Type B pancreatic cell (in vitro differentiated cells): ENCODE measurements around the gene EXOC3L1. TPM values are rescaled to one million over a fixed set of nuclear protein-coding genes. Genes with fewer than 3 reads are reported as not detected.

Experiments
- DNase-seq: peaks from one replicate; pipeline ENCODE4 v3.0.0; 2021; ENCODE audit warnings: mixed read lengths; ENCODE audit not compliant: unreplicated experiment; ENCODE audit errors: extremely low spot score
- H3K27ac Mint-ChIP-seq: 2 replicates; pipeline ENCODE4 v1.8.0; 2021; ENCODE audit warnings: mild to moderate bottlenecking, mixed read lengths
- H3K27me3 Mint-ChIP-seq: 2 replicates; pipeline ENCODE4 v1.8.0; 2021; ENCODE audit warnings: mixed read lengths
- H3K36me3 Mint-ChIP-seq: 2 replicates; pipeline ENCODE4 v1.8.0; 2021; ENCODE audit warnings: mixed read lengths
- H3K4me1 Mint-ChIP-seq: one replicate; pipeline ENCODE4 v1.8.0; 2021; ENCODE audit warnings: mixed read lengths; ENCODE audit not compliant: unreplicated experiment
- H3K4me3 Mint-ChIP-seq: 2 replicates; pipeline ENCODE4 v1.8.0; 2021; ENCODE audit warnings: mild to moderate bottlenecking, mixed read lengths
- H3K9me3 Mint-ChIP-seq: 2 replicates; pipeline ENCODE4 v1.8.0; 2021; ENCODE audit warnings: mixed read lengths
- total RNA-seq: library from RNA; stranded (reverse); gene quantifications from 2 replicates; pipeline ENCODE4 v1.2.1, GENCODE V29; 2021; ENCODE audit warnings: low replicate concordance
- TF ChIP-seq, protein P1 (sequence below): fragments of 200-600 bp; sonication (generic); conservative IDR thresholded peaks from 2 replicates; pipeline ENCODE4 v1.5.0; 2021; ENCODE audit warnings: antibody characterized with exemption, mild to moderate bottlenecking

Gene EXOC3L1
- total RNA-seq, 1 donor from 2014 or later = 0.41 TPM

DNA sequence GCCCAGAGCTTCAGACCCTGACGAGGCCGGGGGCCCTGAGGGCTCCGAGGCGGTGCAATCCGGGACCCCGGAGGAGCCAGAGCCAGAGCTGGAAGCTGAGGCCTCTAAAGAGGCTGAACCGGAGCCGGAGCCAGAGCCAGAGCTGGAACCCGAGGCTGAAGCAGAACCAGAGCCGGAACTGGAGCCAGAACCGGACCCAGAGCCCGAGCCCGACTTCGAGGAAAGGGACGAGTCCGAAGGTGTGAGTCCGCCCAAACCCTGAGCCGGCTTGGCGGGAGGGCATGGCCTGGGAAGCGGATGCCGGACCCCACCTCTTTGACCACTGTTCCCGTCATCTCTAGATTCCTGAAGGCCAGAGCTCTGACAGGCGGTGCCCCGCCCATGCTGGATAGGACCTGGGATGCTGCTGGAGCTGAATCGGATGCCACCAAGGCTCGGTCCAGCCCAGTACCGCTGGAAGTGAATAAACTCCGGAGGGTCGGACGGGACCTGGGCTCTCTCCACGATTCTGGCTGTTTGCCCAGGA is 15.2 kb downstream of the EXOC3L1 start:
- TF ChIP-seq, protein P1, sequence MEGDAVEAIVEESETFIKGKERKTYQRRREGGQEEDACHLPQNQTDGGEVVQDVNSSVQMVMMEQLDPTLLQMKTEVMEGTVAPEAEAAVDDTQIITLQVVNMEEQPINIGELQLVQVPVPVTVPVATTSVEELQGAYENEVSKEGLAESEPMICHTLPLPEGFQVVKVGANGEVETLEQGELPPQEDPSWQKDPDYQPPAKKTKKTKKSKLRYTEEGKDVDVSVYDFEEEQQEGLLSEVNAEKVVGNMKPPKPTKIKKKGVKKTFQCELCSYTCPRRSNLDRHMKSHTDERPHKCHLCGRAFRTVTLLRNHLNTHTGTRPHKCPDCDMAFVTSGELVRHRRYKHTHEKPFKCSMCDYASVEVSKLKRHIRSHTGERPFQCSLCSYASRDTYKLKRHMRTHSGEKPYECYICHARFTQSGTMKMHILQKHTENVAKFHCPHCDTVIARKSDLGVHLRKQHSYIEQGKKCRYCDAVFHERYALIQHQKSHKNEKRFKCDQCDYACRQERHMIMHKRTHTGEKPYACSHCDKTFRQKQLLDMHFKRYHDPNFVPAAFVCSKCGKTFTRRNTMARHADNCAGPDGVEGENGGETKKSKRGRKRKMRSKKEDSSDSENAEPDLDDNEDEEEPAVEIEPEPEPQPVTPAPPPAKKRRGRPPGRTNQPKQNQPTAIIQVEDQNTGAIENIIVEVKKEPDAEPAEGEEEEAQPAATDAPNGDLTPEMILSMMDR = no peak
- Mint-ChIP-seq H3K27me3 (peaks cover 62% of the 10 kb centered on the region), H3K27ac (no peak overlapping the region), H3K4me1 (peaks cover 28% of the 10 kb centered on the region), H3K9me3 (no peaks in the 10 kb centered on the region), H3K36me3 (peaks cover 8% of the 10 kb centered on the region), H3K4me3 (peak overlapping the region; percentile 64)
- no peak for DNase-seq

DNA sequence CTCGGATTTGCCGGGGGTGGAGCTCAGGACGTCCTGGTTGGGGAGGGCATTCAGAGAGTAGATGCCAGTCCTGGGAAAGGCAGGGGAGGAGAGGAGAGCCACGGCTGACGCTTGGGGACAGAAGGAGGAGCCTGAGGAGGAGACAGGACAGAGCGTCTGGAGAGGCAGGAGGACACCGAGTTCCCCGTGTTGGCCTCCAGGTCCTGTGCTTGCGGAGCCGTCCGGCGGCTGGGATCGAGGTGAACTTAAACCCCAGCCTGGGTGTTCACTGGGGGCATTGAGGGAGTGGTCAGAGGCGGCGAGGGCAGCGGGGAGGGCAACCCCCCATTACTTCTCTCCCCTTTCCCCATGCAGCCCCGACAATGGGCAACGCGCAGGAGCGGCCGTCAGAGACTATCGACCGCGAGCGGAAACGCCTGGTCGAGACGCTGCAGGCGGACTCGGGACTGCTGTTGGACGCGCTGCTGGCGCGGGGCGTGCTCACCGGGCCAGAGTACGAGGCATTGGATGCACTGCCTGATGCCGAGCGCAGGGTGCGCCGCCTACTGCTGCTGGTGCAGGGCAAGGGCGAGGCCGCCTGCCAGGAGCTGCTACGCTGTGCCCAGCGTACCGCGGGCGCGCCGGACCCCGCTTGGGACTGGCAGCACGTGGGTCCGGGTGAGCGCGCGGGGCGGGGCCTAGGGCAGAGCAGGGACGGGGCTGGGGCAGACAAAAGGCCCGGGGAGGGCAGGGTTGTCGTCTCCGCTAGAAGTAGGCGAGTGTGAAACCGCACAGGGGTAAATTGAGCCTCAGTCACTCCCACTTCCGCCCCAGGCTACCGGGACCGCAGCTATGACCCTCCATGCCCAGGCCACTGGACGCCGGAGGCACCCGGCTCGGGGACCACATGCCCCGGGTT is 15.9 kb downstream of the EXOC3L1 start:
- H3K36me3 Mint-ChIP-seq = peaks cover 8% of the 10 kb centered on the region
- H3K4me3 Mint-ChIP-seq = peak overlapping the region; percentile 88
- H3K27ac Mint-ChIP-seq = peak overlapping the region; percentile 94
- peaks cover 69% of the 10 kb centered on the region for H3K27me3 Mint-ChIP-seq
- TF ChIP-seq, protein P1 = peak; percentile 36
- peaks cover 29% of the 10 kb centered on the region for H3K4me1 Mint-ChIP-seq
- DNase-seq = no peak
- H3K9me3 Mint-ChIP-seq = no peaks in the 10 kb centered on the region

DNA sequence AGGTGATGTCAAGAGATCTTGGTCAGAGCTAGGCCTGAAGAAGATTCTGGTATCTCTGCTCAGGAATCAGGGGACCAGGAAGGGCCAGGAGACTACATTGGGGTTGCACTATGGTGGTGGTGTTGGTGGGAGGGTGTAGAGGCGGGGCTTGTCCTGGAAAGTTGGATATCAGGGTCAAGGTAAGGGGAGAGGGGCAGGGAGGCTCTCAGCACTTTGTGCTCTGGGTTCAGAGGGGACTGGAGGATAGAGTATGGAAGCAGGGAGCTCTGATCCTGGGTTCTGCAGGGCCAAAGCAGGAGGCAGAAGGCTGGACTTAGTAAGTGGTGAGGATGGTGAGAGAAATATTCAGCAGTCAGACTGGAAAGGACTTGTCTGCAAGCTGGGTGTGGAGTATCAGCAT is 16.6 kb downstream of the EXOC3L1 start:
- Mint-ChIP-seq H3K27me3 (peaks cover 70% of the 10 kb centered on the region), H3K4me1 (peaks cover 29% of the 10 kb centered on the region), H3K27ac (peak overlapping the region; percentile 94), H3K36me3 (peaks cover 8% of the 10 kb centered on the region), H3K9me3 (no peaks in the 10 kb centered on the region), H3K4me3 (peak overlapping the region; percentile 88)
- TF ChIP-seq, protein P1 = no peak
- DNase-seq = no peak

DNA sequence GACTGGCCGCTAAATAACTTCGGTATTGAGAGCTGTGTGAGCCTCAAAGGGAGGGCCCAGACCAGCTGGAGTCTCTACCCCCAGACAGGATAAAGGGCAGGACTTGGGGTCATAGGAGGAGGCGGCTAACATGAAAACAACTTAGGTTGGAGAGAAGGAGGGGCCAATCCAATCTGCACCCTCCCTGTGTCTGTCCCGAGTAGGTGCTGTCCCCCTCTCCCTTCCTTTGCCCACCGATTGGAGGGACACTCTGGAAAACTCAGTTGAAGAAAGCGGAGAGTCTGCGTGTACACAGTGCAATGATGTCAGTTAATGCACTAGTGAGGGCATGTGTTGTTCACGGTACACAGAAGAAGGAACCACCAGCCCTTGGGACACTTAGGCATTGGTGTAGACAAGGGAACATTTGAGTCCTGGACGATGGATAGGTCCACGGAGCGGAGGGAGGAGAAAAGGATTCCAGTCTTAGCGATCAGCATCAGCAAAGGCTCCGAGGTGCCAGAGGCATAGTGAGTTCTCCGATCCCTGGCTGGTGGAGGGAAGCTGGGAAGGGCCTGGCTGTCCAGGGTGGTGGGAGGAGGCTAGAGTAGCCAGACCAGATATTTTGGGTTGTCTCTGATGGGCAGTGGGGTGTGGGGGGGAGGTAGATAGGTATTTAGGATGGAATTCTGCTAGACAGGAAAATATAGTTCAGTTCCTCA is 18.8 kb downstream of the EXOC3L1 start:
- H3K4me1 Mint-ChIP-seq = peaks cover 24% of the 10 kb centered on the region
- H3K4me3 Mint-ChIP-seq = peak overlapping the region; percentile 88
- DNase-seq = no peak
- H3K36me3 Mint-ChIP-seq = no peaks in the 10 kb centered on the region
- peaks cover 81% of the 10 kb centered on the region for H3K27me3 Mint-ChIP-seq
- TF ChIP-seq, protein P1 = no peak
- peak overlapping the region; percentile 88 for H3K27ac Mint-ChIP-seq
- no peaks in the 10 kb centered on the region for H3K9me3 Mint-ChIP-seq

DNA sequence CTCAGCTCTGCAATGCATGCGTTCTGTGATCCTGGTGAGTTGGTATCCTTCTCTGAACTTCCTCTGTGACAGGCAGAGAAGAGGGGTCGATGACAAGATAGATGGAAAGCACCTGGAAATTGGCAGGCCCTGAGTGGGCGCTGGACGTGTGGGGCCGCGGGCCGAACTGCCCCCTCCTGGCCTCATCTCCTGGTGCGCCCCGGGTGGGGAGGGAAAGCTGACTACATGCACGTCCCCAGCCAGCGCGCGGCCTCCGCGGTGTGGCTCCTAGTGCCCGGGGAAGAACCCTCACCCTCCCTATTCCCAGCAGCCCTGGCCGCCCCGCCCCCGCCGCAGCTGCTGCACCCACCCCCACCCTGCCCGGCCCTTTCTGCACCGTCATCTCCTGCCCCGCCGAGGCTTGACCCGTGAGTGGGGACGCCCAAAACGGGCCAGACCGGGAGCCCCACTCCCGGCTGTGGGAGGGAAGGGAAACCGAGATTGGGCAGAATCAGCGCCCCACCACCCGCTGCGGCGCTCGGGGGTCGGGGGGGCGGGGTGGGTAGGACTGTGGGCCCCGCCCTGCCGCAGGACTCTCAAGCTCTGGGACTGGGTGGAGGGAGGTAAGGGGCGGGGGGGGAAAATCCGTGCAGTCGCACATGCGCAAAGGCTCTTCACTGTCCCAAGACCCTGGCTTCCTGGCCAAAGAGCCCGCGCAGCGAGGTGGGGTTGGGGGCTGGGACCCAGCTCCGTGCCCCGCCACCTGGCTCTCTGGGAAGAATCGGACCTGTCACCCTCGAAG is 19.6 kb downstream of the EXOC3L1 start, which contains the start of gene NOL3:
NOL3 (plus strand) TSS at position 371 of the 781 bp plus-strand sequence.
- TF ChIP-seq, protein P1 = no peak
- Mint-ChIP-seq H3K27me3 (peaks cover 82% of the 10 kb centered on the region), H3K36me3 (no peaks in the 10 kb centered on the region), H3K27ac (peak within 1 kb of the TSS; percentile 88), H3K4me3 (peak within 1 kb of the TSS; percentile 88), H3K9me3 (no peaks in the 10 kb centered on the region), H3K4me1 (peaks cover 24% of the 10 kb centered on the region)
- no peak for DNase-seq
